ENCODE data around the gene PDLIM5.
A peak's percentile ranks its signal among the peaks of the same experiment; 100 is the strongest.
"Not testable (repeated sequence)": the region's sequence is repeated elsewhere in the genome, so short reads cannot be mapped to it uniquely, and the experiment has no call there.

Gene PDLIM5

DNA sequence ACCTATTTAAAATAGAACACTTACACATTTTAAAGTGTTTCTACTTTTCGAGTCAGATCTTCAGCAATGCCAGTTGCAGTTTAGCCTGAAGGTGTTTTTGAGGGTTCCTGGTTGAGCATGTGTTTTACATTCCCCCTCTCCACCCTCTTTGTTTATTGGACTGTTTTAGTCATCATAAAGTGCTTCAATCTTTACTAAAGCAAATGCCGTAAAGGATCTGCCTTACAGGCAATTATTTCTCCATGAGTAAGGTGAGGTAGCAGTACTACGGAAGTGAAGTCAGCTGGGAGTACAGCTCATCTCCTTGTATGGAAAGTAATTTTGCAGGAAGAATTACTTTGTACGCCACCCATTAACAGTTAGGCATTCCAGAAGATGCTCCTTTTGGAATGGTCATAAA, 36.9 kb downstream of the PDLIM5 start:
- Mint-ChIP-seq H3K36me3 (peaks cover 5% of the 10 kb centered on the region), H3K4me3 (no peak overlapping the region), H3K9me3 (ENCODE audit: low read depth) (no peaks in the 10 kb centered on the region), H3K27ac (no peak overlapping the region), H3K27me3 (no peaks in the 10 kb centered on the region), H3K4me1 (ENCODE audit: low read depth) (peaks cover 5% of the 10 kb centered on the region)

DNA sequence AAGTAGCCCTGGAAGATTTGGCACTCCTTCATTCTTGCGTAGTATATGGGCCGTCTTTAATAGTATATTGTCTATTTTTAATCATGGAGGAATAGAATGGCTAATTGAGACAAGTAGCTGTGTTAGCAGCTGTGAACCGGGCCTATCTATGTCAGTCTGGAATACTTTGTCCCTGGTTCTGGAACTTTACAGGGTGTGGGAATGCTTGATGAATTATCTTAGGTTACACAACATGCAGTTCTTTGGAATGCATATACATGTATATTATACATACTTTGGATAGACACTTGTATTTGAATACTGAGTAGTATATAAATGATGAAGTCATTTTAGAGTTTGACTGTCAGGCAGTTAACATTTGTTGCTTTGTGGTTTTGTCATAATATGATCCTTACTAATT, 37.4 kb downstream of the PDLIM5 start:
- Mint-ChIP-seq H3K4me3 (no peak overlapping the region), H3K36me3 (peaks cover 8% of the 10 kb centered on the region), H3K4me1 (ENCODE audit: low read depth) (peaks cover 5% of the 10 kb centered on the region), H3K27me3 (no peaks in the 10 kb centered on the region), H3K9me3 (ENCODE audit: low read depth) (no peaks in the 10 kb centered on the region), H3K27ac (no peak overlapping the region)

DNA sequence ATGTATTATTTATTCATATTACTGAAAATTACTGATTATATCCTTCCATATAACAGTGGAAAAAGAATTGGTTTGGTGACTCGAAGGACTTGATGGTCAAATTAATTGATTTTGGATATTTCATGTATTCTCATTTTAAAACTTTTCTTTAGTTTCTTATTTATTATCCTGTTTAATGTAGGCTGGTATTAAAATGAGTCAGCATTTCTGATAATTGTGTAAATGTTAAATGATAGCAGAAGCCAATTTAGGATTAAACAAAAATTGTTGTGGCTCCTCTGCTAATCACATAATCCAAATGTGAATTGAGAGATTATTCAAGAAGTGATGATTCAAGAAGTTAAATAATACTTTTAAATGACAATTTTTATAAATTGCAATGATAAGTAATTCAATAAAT, 38.7 kb downstream of the PDLIM5 start:
- no peaks in the 10 kb centered on the region for H3K27me3 Mint-ChIP-seq
- no peaks in the 10 kb centered on the region for H3K4me1 Mint-ChIP-seq (ENCODE audit: low read depth)
- H3K9me3 Mint-ChIP-seq (ENCODE audit: low read depth) = no peaks in the 10 kb centered on the region
- H3K4me3 Mint-ChIP-seq = no peak overlapping the region
- H3K27ac Mint-ChIP-seq = no peak overlapping the region
- peaks cover 6% of the 10 kb centered on the region for H3K36me3 Mint-ChIP-seq

DNA sequence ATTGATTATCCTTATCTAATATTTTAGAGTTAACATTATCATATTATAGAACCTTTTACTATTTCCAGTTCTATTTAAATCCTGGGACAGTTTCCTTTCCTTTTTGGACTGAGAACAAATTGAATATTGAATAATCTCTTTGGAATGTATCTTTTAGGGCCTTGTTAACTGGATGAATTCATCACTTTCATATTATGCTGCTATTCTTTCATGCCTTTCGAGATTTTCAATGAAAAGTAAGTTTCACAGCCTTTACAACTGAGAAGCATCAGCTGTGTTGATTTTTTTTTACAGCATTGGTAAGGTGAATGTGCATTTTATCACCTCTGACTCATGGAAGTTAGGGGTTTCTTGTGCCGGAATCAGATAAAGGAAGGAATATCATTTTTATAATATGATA, 39.6 kb downstream of the PDLIM5 start:
- no peaks in the 10 kb centered on the region for H3K4me1 Mint-ChIP-seq (ENCODE audit: low read depth)
- no peaks in the 10 kb centered on the region for H3K9me3 Mint-ChIP-seq (ENCODE audit: low read depth)
- H3K27me3 Mint-ChIP-seq = no peaks in the 10 kb centered on the region
- H3K36me3 Mint-ChIP-seq = peaks cover 9% of the 10 kb centered on the region
- no peak overlapping the region for H3K4me3 Mint-ChIP-seq
- H3K27ac Mint-ChIP-seq = no peak overlapping the region

DNA sequence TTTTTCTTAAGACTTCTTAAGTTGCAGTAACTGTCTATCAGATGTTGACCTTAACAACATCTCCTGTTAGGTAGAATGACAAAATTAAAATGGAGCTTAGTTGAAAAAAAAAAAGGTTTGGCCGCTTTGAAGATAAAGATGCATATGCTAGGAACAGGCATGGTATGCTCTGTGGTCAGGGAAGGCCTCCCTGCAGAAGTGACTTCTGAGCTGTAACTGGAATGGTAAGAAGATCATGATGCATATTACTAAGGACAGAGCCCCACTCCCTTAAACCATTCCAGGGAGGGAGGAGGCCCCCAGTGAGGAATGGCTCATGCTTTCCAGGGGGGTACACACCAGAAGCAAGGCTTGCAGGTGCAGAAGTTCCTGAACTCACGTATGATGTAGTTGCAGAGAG, 43.7 kb downstream of the PDLIM5 start:
- Mint-ChIP-seq H3K36me3 (peaks cover 9% of the 10 kb centered on the region), H3K4me3 (no peak overlapping the region), H3K27me3 (no peaks in the 10 kb centered on the region), H3K27ac (no peak overlapping the region), H3K4me1 (ENCODE audit: low read depth) (no peaks in the 10 kb centered on the region), H3K9me3 (ENCODE audit: low read depth) (no peaks in the 10 kb centered on the region)

DNA sequence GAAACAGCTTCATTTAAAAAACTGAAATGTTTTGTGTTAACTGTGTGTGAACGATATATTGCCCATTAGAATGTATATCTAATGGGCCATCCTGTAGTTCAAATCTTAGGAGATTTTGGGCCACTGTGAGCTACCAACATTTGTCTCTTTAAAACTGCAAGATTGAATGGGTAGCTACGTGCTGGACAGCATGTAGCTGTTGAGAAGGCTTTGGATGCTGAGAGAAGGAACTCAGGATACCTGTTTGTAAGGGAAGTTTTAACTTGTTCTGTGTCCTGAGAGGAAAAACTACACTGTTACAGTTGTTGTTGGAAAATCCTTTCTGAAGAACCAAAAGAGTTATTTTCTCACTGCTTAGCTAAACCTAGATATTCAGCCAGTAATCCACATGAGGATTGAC, 45.9 kb downstream of the PDLIM5 start:
- Mint-ChIP-seq H3K4me1 (ENCODE audit: low read depth) (no peaks in the 10 kb centered on the region), H3K27me3 (no peaks in the 10 kb centered on the region), H3K27ac (no peak overlapping the region), H3K9me3 (ENCODE audit: low read depth) (no peaks in the 10 kb centered on the region), H3K4me3 (no peak overlapping the region), H3K36me3 (peaks cover 8% of the 10 kb centered on the region)

DNA sequence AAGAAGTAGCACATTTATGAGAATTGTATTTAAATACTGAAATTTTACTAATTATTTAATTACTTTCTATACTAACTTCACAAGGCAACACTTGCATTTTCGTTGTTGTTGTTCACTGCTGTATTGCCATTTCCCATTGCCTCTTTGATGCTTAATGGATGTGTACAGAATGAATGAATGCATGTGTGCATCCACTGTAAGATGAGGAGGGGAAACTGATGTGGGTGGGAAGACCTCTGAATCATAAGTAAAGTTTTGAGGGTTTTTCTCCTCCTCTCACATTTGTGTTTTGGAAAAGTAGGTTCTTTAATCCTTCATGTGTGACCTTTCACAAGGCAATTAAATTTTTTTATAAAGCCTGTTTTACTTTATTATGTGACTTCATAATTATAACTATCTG, 46.8 kb downstream of the PDLIM5 start:
- peaks cover 8% of the 10 kb centered on the region for H3K36me3 Mint-ChIP-seq
- no peak overlapping the region for H3K27ac Mint-ChIP-seq
- no peaks in the 10 kb centered on the region for H3K9me3 Mint-ChIP-seq (ENCODE audit: low read depth)
- no peak overlapping the region for H3K4me3 Mint-ChIP-seq
- no peaks in the 10 kb centered on the region for H3K27me3 Mint-ChIP-seq
- no peaks in the 10 kb centered on the region for H3K4me1 Mint-ChIP-seq (ENCODE audit: low read depth)

DNA sequence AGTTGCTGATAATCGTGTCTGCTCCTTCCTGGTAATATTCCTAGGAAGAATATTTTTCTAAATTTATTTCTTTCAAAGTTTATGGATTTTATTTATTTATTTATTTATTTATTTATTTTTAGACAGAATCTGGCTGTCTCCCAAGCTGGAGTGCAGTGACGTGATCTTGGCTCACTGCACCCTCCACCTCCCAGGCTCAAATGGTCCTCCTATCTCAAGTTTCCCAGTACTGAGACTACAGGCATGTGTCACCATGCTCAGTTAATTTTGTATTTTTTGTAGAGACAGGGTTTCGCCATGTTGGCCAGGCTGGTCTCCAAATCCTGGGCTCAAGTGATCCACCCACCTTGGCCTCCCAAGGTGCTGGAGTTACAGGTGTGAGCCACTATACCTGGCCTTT, 48.9 kb downstream of the PDLIM5 start:
- no peaks in the 10 kb centered on the region for H3K27me3 Mint-ChIP-seq
- no peaks in the 10 kb centered on the region for H3K9me3 Mint-ChIP-seq (ENCODE audit: low read depth)
- peaks cover under 1% of the 10 kb centered on the region for H3K36me3 Mint-ChIP-seq
- no peak overlapping the region for H3K4me3 Mint-ChIP-seq
- H3K27ac Mint-ChIP-seq = no peak overlapping the region
- H3K4me1 Mint-ChIP-seq (ENCODE audit: low read depth) = no peaks in the 10 kb centered on the region

DNA sequence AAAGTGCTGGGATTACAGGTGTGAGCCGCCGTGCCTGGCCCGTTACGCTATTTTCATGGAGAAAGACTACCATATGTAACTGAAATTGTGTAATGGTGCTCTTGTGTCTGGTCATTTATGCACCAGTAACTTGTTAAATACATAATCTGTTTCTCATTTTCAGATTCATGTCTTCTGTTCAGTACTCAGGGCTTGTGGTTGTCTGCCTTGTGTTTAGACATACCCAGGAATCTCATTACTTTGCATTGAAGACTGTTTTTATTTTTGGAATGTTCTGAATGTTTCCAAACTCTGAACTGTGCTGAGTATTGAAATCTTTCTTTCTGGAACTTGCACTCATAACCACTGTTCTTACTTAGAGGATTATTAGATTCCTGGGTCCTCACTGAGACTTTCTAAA, 52.8 kb downstream of the PDLIM5 start:
- no peaks in the 10 kb centered on the region for H3K27me3 Mint-ChIP-seq
- no peak overlapping the region for H3K4me3 Mint-ChIP-seq
- H3K9me3 Mint-ChIP-seq (ENCODE audit: low read depth) = no peaks in the 10 kb centered on the region
- H3K36me3 Mint-ChIP-seq = no peaks in the 10 kb centered on the region
- no peak overlapping the region for H3K27ac Mint-ChIP-seq
- peaks cover 12% of the 10 kb centered on the region for H3K4me1 Mint-ChIP-seq (ENCODE audit: low read depth)

DNA sequence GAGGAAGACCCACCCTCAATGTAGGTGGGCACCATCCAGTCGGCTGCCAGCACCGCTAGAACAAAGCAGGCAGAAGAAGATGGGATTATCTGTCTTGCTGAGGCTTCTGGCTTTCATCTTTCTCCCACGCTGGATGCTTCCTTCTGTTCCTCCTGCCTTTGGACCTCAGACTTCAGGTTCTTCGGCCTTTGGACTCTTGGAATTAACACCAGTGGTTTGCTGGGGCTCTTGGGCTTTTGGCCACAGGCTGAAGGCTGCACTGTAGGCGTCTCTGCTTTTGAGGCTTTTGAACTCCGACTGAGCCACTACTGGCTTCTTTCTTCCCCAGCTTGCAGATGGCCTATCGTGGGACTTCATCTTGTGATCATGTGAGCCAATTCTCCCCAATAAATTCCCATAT, 55.1 kb downstream of the PDLIM5 start:
- H3K4me1 Mint-ChIP-seq (ENCODE audit: low read depth) = peaks cover 12% of the 10 kb centered on the region
- no peak overlapping the region for H3K4me3 Mint-ChIP-seq
- no peak overlapping the region for H3K27ac Mint-ChIP-seq
- H3K36me3 Mint-ChIP-seq = peaks cover 4% of the 10 kb centered on the region
- no peaks in the 10 kb centered on the region for H3K27me3 Mint-ChIP-seq
- no peaks in the 10 kb centered on the region for H3K9me3 Mint-ChIP-seq (ENCODE audit: low read depth)

DNA sequence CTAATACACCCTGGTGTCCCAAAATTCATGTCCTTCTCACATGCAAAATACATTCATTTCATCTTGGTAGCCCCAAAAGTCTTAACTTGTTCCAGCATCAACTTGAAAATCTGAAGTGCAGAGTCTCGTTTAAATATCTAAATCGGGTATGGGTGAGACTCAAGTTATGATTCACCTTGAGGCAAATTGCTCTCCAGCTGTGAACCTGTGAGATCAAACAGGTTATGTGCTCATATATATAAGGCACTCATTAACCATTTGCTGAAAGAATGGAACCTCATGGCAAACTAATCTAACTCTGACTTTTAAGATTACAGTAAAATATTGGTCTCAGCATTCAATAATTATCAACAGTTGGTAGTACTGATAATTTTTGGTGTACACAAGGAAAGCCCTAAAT, 55.5 kb downstream of the PDLIM5 start:
- Mint-ChIP-seq H3K27ac (peak overlapping the region; percentile 38), H3K36me3 (peaks cover 4% of the 10 kb centered on the region), H3K4me1 (ENCODE audit: low read depth) (peaks cover 12% of the 10 kb centered on the region), H3K27me3 (no peaks in the 10 kb centered on the region), H3K9me3 (ENCODE audit: low read depth) (no peaks in the 10 kb centered on the region), H3K4me3 (no peak overlapping the region)

DNA sequence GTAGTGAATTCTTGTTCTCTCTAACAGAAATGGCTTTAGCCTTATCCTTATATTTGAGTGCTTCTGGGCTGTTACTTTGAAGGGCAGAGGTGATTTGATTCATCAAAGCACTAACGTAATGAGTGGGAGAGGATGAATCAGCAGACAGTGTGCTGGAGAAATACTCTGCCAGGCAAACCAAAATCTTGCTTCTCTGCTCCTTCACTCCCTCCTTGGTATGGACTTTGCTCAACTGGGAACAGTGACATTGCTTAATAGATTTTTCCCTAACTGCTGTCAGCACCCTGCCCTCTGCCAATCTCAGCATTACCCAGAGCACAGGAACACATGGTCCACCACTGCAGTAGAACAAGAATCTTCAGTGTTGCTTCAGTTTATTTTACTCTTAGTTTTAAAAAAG, 56.0 kb downstream of the PDLIM5 start:
- Mint-ChIP-seq H3K27me3 (no peaks in the 10 kb centered on the region), H3K4me3 (no peak overlapping the region), H3K36me3 (peaks cover 6% of the 10 kb centered on the region), H3K27ac (peak overlapping the region; percentile 38), H3K9me3 (ENCODE audit: low read depth) (no peaks in the 10 kb centered on the region), H3K4me1 (ENCODE audit: low read depth) (peaks cover 12% of the 10 kb centered on the region)

DNA sequence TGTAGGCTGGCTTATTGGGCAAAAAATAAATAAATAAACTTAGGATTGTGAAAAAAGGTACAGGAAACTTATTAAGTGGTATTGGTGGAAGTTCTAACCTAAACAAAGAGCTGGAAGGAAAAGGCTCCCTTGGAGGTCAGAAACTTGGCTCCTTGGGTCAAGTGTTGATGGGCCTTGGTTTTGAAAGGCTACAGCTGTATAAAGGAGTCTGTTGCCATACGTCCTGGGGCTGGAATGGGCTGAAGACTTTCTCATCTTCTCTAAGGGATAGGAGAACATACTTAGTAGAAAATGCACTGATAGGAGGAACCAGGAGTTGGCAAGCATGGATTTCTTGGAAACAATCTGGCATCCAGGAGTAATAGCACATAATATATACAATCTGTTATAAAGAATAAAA, 56.6 kb downstream of the PDLIM5 start:
- H3K4me3 Mint-ChIP-seq = no peak overlapping the region
- peaks cover 7% of the 10 kb centered on the region for H3K36me3 Mint-ChIP-seq
- H3K27ac Mint-ChIP-seq = no peak overlapping the region
- H3K9me3 Mint-ChIP-seq (ENCODE audit: low read depth) = no peaks in the 10 kb centered on the region
- no peaks in the 10 kb centered on the region for H3K27me3 Mint-ChIP-seq
- peaks cover 12% of the 10 kb centered on the region for H3K4me1 Mint-ChIP-seq (ENCODE audit: low read depth)

DNA sequence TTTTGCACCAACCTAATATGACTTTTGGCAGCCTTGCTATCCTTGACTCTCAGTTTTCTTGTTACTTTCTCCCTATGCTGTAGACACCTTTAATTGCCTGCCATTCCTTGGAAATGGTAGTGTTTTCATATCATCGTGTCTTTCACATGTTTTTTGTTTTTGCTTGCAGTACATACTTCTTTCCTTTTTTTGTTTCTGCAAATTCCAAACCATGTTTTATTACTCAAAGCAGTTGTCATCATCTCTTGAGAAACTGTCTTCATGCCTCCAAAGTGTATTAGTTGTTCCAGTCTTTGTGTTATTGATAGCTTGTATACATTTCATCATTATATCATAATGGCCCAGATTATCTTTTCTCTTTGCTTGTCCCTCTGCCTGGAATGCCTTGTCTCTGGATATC, 57.1 kb downstream of the PDLIM5 start:
- peaks cover 12% of the 10 kb centered on the region for H3K4me1 Mint-ChIP-seq (ENCODE audit: low read depth)
- H3K27me3 Mint-ChIP-seq = no peaks in the 10 kb centered on the region
- peaks cover 7% of the 10 kb centered on the region for H3K36me3 Mint-ChIP-seq
- H3K4me3 Mint-ChIP-seq = no peak overlapping the region
- no peaks in the 10 kb centered on the region for H3K9me3 Mint-ChIP-seq (ENCODE audit: low read depth)
- H3K27ac Mint-ChIP-seq = no peak overlapping the region

DNA sequence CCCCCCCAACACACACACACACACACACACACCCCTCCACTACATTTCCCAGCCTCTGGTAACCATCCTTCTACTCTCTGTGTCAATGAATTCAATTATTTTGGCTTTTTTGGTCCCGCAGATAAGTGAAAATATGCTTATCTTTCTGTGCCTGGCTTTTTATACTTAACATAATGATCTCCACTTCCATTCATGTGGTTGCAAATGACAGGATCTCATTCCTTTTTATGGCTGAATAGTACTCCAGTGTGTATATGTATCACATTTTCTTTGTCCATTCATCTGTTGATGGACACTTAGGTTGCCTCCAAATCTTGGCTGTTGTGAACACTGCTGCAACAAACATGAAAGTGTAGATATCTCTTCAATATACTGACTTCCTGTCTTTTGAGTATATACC, 59.8 kb downstream of the PDLIM5 start:
- Mint-ChIP-seq H3K9me3 (ENCODE audit: low read depth) (no peaks in the 10 kb centered on the region), H3K4me1 (ENCODE audit: low read depth) (peaks cover 12% of the 10 kb centered on the region), H3K27ac (no peak overlapping the region), H3K4me3 (no peak overlapping the region), H3K27me3 (no peaks in the 10 kb centered on the region), H3K36me3 (peaks cover 7% of the 10 kb centered on the region)

DNA sequence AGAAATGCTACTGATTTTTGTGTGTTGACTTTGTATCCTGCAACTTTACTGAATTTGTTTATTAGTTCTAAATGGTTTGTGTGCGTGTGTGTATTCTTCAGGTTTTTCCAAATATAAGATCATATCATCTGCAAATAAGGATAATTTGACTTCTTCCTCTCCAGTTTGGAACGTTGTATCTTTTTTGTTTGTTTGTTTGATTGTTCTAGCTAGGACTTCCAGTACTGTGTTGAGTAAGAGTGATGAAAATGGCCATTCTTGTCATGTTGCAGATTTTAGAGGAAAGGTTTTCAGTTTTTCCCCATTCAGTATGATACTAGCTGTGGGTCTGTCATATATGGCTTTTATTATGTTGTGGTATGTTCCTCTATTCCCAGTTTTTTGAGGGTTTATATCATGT, 61.8 kb downstream of the PDLIM5 start:
- not testable (repeated sequence) for H3K27me3 Mint-ChIP-seq, H3K4me3 Mint-ChIP-seq, H3K36me3 Mint-ChIP-seq

DNA sequence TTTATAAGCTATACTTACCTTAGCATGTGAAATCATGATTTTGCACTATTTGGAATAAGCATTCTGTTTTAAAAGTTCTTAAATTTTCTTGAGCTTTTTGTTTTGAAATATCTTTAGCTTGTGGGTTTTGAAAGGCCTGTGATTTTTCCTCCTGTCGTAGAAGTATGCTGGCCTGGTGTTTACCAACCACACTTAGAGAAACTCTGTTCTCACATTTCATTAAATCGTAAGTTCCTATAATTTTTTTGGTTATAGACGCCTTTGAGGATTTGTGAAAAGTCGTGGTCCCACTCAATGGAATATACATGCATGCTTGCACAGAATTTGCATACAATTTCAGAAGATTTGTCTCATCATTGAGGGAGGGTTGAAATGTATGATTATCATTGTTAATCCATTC, 63.6 kb downstream of the PDLIM5 start:
- no peak overlapping the region for H3K27ac Mint-ChIP-seq
- H3K36me3 Mint-ChIP-seq = peaks cover 9% of the 10 kb centered on the region
- H3K4me3 Mint-ChIP-seq = no peak overlapping the region
- no peaks in the 10 kb centered on the region for H3K27me3 Mint-ChIP-seq
- H3K4me1 Mint-ChIP-seq (ENCODE audit: low read depth) = peaks cover 18% of the 10 kb centered on the region
- no peaks in the 10 kb centered on the region for H3K9me3 Mint-ChIP-seq (ENCODE audit: low read depth)

More for the DNA sequence above, 61.8 kb downstream of the PDLIM5 start:
- H3K27ac Mint-ChIP-seq; H3K9me3 Mint-ChIP-seq (ENCODE audit: low read depth); H3K4me1 Mint-ChIP-seq (ENCODE audit: low read depth): not testable (repeated sequence)

All from activated naive CD8-positive, alpha-beta T cell (primary cell).